Measurements from ENCODE around the gene MRPL36.

MRPL36 gene

GRCh38 chr5:1779782-1780613, 19.6 kb downstream of the MRPL36 start:
- no peak for DNase-seq

GRCh38 chr5:1779021-1779680, 20.5 kb downstream of the MRPL36 start:
- no peak for DNase-seq

- no peak for DNase-seq
These were observed 21.3 kb downstream of the MRPL36 start for GRCh38 chr5:1778138-1779020.

GRCh38 chr5:1777281-1778137, 22.1 kb downstream of the MRPL36 start:
- no peak for DNase-seq

GRCh38 chr5:1776831-1777230, 22.8 kb downstream of the MRPL36 start:
- DNase-seq: no peak

GRCh38 chr5:1772634-1773033, 27.0 kb downstream of the MRPL36 start:
- no peak for DNase-seq

GRCh38 chr5:1771149-1772065, 28.2 kb downstream of the MRPL36 start:
- DNase-seq: no peak

GRCh38 chr5:1770443-1770802, 29.2 kb downstream of the MRPL36 start:
- DNase-seq: no peak

- no peak for DNase-seq
These were observed 29.7 kb downstream of the MRPL36 start for GRCh38 chr5:1769752-1770442.

- DNase-seq: no peak
These were observed 30.5 kb downstream of the MRPL36 start for GRCh38 chr5:1769017-1769640.

- no peak for DNase-seq
These were observed 31.2 kb downstream of the MRPL36 start for GRCh38 chr5:1768283-1769000.

- no peak for DNase-seq
These were observed 31.9 kb downstream of the MRPL36 start for GRCh38 chr5:1767524-1768282.

GRCh38 chr5:1765880-1766235, 33.8 kb downstream of the MRPL36 start:
- DNase-seq: no peak

- DNase-seq: no peak
These were observed 34.3 kb downstream of the MRPL36 start for GRCh38 chr5:1765141-1765879.

GRCh38 chr5:1764606-1764960, 35.1 kb downstream of the MRPL36 start:
- DNase-seq: no peak

- DNase-seq: no peak
These were observed 35.6 kb downstream of the MRPL36 start for GRCh38 chr5:1763960-1764605.

GRCh38 chr5:1763548-1763911, 36.1 kb downstream of the MRPL36 start:
- DNase-seq: peak; percentile 37
